Breast epithelium (tissue), 4 donors: ENCODE measurements around the gene C1S. TPM values are rescaled to one million over a fixed set of nuclear protein-coding genes. Genes with fewer than 3 reads are reported as not detected.
"Not testable (repeated sequence)": the region's sequence is repeated elsewhere in the genome, so short reads cannot be mapped to it uniquely, and the experiment has no call there.

Experiments
- DNase-seq, 2 donors: peaks; one replicate each; pipeline ENCODE4 v3.0.0-alpha.2; 2019; ENCODE audit warnings: low spot score in 2 of 2
- H3K27ac ChIP-seq, 2 donors: fragments of 200-600 bp; sonication (generic) in 1 of 2; one replicate each; pipeline ENCODE4 v1.5.1; 2016 to 2019; ENCODE audit warnings: mild to moderate bottlenecking in 1 of 2
- H3K27me3 ChIP-seq, 2 donors: fragments of 200-600 bp; sonication (generic) in 1 of 2; one replicate each; pipeline versions ENCODE4 v1.5.1 to v1.6.0; 2017 to 2019; ENCODE audit warnings: control low read depth in 1 of 2, mild to moderate bottlenecking in 1 of 2
- H3K36me3 ChIP-seq: fragments of 200-600 bp; one replicate; pipeline ENCODE4 v1.5.1; 2019
- H3K4me1 ChIP-seq, 2 donors: fragments of 200-600 bp; sonication (generic); one replicate each; pipeline ENCODE4 v1.5.1; 2016 to 2019; ENCODE audit warnings: control low read depth in 1 of 2
- H3K4me3 ChIP-seq, 3 donors: fragments of 200-600 bp; sonication (generic); 1 replicate in 2 of 3; 2 replicates in 1 of 3; pipeline ENCODE4 v1.5.1; 2016 to 2019; ENCODE audit warnings: mild to moderate bottlenecking in 3 of 3, moderate library complexity in 2 of 3
- H3K9me3 ChIP-seq, 2 donors: fragments of 200-600 bp; sonication (generic) in 1 of 2; one replicate each; pipeline ENCODE4 v1.5.1; 2016 to 2019; ENCODE audit warnings: control low read depth in 1 of 2
- POLR2A ChIP-seq: fragments of 450-650 bp; IDR thresholded peaks from one replicate; pipeline ENCODE4 v1.6.1; 2016; ENCODE audit warnings: antibody characterized with exemption, mild to moderate bottlenecking, moderate library complexity
- POLR2AphosphoS5 ChIP-seq, 3 donors: sonication (generic); formaldehyde crosslinking; IDR thresholded peaks; one replicate each; pipeline ENCODE4 v1.6.1; 2017; ENCODE audit warnings: antibody characterized with exemption in 3 of 3
- intact Hi-C: fragments of 100-400 bp; cut with DNase I; formaldehyde crosslinking; loops from one replicate; pipeline ENCODE4 v1.15.1; 2023; ENCODE audit warnings: low total_unique reads
- total RNA-seq, 3 donors: library from RNA; depleted of rRNA; stranded (reverse); fragments of >200 nt; gene quantifications; one replicate each; pipeline ENCODE4 v1.1.0, GENCODE V29; 2016
- TF ChIP-seq, protein P1 (sequence below), 3 donors: fragments of 450-650 bp; IDR thresholded peaks; one replicate each; pipeline ENCODE4 v1.5.1; 2016 to 2017; ENCODE audit warnings: antibody characterized with exemption in 3 of 3, mild to moderate bottlenecking in 3 of 3, moderate library complexity in 3 of 3

The C1S gene
- total RNA-seq, 3 donors from 2014 or later: 307 to 959 (median 622) TPM

DNA sequence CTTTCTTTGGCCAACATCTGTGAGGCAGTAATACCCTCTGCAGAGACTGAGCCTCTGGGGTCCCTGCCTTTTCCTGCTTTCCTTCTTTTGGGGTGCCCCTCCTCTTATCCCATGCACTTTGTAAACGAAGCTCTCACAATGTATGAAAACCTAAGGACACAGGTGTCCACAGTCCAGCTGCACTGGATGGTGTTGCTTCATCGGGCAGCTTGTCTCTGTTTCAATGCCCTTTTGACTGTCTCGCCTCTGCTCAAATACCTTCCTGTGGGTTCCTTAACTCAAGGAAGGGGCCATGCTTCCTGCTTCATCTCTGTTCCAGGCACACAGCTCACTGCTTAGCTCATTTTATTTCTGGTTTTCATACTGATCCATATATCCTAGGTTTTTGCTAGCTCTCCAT lies 42.1 kb downstream of the C1S start:
- Histone ChIP-seq H3K4me1 (no peaks in the 10 kb centered on the region), H3K9me3 (no peaks in the 10 kb centered on the region), H3K27ac (peak overlapping the region in 1 of 2 donors; percentile 79), H3K4me3 (no peak overlapping the region), H3K27me3 (no peaks in the 10 kb centered on the region), H3K36me3 (no peaks in the 10 kb centered on the region)
- DNase-seq: no peak
- no peak for TF ChIP-seq POLR2AphosphoS5 (IDR thresholded peaks at IDR 0.05)
- TF ChIP-seq, protein P1, sequence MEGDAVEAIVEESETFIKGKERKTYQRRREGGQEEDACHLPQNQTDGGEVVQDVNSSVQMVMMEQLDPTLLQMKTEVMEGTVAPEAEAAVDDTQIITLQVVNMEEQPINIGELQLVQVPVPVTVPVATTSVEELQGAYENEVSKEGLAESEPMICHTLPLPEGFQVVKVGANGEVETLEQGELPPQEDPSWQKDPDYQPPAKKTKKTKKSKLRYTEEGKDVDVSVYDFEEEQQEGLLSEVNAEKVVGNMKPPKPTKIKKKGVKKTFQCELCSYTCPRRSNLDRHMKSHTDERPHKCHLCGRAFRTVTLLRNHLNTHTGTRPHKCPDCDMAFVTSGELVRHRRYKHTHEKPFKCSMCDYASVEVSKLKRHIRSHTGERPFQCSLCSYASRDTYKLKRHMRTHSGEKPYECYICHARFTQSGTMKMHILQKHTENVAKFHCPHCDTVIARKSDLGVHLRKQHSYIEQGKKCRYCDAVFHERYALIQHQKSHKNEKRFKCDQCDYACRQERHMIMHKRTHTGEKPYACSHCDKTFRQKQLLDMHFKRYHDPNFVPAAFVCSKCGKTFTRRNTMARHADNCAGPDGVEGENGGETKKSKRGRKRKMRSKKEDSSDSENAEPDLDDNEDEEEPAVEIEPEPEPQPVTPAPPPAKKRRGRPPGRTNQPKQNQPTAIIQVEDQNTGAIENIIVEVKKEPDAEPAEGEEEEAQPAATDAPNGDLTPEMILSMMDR (IDR thresholded peaks at IDR 0.05): no peak
- no peak for TF ChIP-seq POLR2A
- intact Hi-C loops: no loop called here

DNA sequence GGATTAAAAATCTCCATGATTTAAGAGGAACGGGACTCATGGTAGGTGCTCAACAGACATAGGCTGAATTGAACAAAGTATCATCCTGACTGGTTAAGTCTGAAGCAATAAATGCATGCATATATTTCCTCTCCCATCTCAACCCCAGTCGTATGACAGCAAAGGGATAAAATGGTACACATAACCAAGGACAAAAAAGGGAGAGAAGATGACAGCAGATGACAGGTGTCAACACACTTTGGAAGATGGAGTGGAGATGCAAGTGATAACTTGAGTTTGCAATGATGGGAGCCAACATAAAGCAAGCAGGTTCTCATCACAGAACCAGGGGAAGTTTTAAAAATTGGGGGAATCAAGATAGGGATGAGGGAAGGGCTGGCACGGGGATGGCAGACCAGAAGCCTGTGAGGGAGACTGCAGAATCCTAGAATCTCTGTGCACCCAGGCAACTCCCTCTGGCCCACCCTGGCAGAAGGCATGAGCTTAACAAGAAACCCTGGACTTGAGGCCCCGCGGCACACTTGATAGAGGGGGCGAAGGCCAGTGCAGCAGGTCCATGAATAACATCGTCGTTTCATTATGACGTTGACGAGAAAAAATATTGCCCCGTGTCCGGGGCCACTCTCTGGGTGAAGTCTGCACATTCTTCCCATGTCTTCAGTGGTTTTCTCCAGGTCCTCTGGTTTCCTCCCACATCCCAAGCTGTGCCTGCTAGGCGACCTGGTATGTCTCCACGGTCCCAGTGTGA lies 43.5 kb downstream of the C1S start:
- intact Hi-C loops: no loop called here
- no peak for DNase-seq
- no peak overlapping the region for H3K4me3 ChIP-seq

DNA sequence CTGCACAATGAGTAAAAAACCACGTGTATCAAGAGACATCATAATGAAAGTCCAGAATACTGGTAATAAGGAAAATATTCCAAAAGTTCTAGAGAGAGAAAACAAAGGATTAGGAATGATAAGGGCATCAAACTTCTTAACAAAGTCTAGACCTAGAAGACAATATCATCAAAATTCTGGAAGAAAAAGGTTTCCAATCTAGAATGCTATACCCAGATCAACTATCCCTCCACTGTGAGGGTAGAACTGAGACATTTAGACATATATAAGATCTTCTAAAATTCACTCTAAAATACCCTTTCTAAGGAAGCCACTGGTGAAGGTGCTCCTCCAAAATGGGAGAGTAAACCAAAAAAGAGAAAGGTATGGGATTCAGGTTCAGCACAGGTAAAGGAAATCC lies 45.6 kb downstream of the C1S start:
- DNase-seq: no peak
- intact Hi-C loops: no loop called here
- TF ChIP-seq, protein P1 (IDR thresholded peaks at IDR 0.05): no peak
- TF ChIP-seq POLR2A: no peak
- no peak for TF ChIP-seq POLR2AphosphoS5 (IDR thresholded peaks at IDR 0.05)
- Histone ChIP-seq H3K36me3 (no peaks in the 10 kb centered on the region), H3K9me3 (no peaks in the 10 kb centered on the region), H3K27ac (no peak overlapping the region), H3K4me3 (peak overlapping the region in 1 of 3 donors; percentile 3), H3K27me3 (no peaks in the 10 kb centered on the region), H3K4me1 (no peaks in the 10 kb centered on the region)

More for the DNA sequence above, 43.5 kb downstream of the C1S start:
- Histone ChIP-seq H3K27ac (no peak overlapping the region), H3K4me1 (no peaks in the 10 kb centered on the region), H3K27me3 (no peaks in the 10 kb centered on the region), H3K9me3 (no peaks in the 10 kb centered on the region), H3K36me3 (no peaks in the 10 kb centered on the region)
- TF ChIP-seq POLR2A (no peak), POLR2AphosphoS5 (IDR thresholded peaks at IDR 0.05) (no peak)
- TF ChIP-seq, protein P1 (IDR thresholded peaks at IDR 0.05): no peak

DNA sequence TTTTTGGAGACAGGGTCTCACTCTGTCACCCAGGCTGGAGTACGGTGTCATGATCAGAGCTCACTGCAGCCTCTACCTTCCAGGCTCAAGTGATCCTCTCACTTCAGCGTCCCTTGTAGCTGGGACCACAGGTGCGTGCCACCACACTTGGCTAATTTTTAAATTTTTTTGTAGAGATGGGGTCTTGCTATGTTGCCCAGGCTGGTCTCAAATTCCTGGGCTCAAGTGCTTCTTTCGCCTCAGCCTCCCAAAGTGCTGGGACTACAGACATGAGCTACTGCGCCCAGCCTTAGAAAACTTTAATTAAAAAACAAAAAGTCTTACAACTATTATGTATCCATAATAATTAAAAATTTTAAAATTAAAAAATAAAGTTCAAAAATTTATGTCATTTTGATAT lies 46.7 kb downstream of the C1S start:
- H3K9me3 ChIP-seq, DNase-seq, intact Hi-C loops, H3K36me3 ChIP-seq, H3K27me3 ChIP-seq, H3K4me1 ChIP-seq: not testable (repeated sequence)
- Histone ChIP-seq H3K4me3 (peak overlapping the region; percentile 64 to 88 (median 65)), H3K27ac (peak overlapping the region; percentile 45 to 95)

DNA sequence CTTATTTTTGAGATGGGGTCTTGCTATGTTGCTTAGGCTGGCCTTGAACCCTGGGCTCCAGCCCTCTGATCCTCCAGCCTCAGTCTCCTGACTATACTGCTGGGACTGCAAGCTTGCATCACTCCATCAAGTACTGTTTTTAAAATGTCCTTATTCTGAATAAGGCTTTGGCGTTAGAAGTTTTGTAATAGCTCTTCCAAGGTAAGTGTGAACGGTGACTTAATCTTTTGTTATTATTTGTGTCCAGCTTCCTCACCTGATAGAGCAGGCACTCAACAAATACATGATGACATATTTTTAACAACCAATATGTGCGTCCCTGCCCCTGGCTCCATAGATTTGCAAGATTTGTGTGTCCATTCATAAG lies 47.1 kb downstream of the C1S start:
- no peak for TF ChIP-seq POLR2A
- Histone ChIP-seq H3K4me3 (peak overlapping the region; percentile 64 to 88 (median 65)), H3K27ac (peak overlapping the region; percentile 95 to 98), H3K27me3 (no peaks in the 10 kb centered on the region), H3K36me3 (no peaks in the 10 kb centered on the region), H3K9me3 (no peaks in the 10 kb centered on the region), H3K4me1 (no peaks in the 10 kb centered on the region)
- DNase-seq: no peak
- intact Hi-C loops: no loop called here

DNA sequence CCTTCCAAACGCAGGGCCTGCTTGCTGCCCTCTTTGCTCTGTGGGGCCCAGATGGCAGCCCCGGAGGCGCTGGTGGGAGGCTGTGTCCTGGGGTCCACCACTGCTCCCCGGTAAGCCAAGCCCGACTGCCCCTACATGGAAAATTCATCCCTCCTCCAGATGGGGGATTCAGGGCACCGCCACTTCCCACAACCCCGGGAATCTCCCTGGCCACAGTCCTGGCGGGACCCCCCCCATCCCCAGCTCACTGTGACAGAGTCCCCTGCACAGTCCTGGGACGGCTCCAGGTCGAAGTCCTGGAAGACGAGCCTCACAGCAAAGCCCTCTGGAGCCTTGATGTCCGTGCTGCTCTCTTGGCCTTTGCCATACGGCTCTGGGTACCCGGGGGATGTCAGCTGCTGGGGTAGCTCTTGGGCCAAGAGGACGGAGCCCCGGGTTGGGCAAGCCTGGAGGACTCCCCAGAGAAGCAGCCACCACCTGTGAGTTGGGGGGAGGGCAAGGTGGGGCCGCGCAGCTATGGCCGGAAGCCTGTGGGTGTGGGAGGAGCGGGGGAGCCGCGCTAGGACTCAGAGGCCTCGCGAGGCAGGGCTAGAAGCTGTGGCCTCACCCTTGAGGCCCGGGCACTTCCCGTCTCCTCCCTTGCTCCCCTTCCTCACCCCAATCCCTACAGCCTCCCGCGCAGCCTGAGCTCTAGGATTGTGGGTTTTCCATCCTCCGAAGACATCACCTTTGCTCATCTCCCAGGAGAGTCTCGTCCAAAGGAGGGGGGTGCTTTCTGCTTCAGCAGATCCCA lies 47.7 kb downstream of the C1S start:
- Histone ChIP-seq H3K4me1 (no peaks in the 10 kb centered on the region), H3K36me3 (no peaks in the 10 kb centered on the region), H3K9me3 (no peaks in the 10 kb centered on the region), H3K27me3 (no peaks in the 10 kb centered on the region), H3K27ac (peak overlapping the region; percentile 95 to 98), H3K4me3 (peak overlapping the region; percentile 64 to 88 (median 65))
- DNase-seq: peak; percentile 70 to 73
- TF ChIP-seq, protein P1 (IDR thresholded peaks at IDR 0.05): no peak
- peak; percentile 15 to 51 (median 41) for TF ChIP-seq POLR2AphosphoS5 (IDR thresholded peaks at IDR 0.05)
- TF ChIP-seq POLR2A: peak; percentile 77
- intact Hi-C loops: no loop called here
